ENCODE results near the gene MPP4.

GRCh38 chr2:201607568-201607967, 90.9 kb downstream of the MPP4 start:
- TF ChIP-seq EZH2 (IDR thresholded peaks at IDR 0.05; ENCODE audit: borderline replicate concordance, control insufficient read depth, low read depth, low read length) (no peak), CEBPB (IDR thresholded peaks at IDR 0.05; ENCODE audit: borderline replicate concordance in 1 of 2, low read depth in 2 of 2, low read length in 2 of 2) (no peak), ETV6 (conservative IDR thresholded peaks at IDR 0.05 in 1 of 2, IDR thresholded peaks at IDR 0.05 in 1 of 2; ENCODE audit: borderline replicate concordance in 1 of 2, low read depth in 1 of 2) (no peak), ZBTB33 (IDR thresholded peaks at IDR 0.05) (no peak), KDM1A (IDR thresholded peaks at IDR 0.05; ENCODE audit: borderline replicate concordance) (no peak), CTCF (IDR thresholded peaks at IDR 0.05 in 2 of 3, conservative IDR thresholded peaks at IDR 0.05 in 1 of 3; ENCODE audit: control insufficient read depth in 2 of 3, extremely low read depth in 1 of 3, insufficient read depth in 1 of 3, low read depth in 3 of 3, low read length in 3 of 3) (no peak), GABPA (IDR thresholded peaks at IDR 0.05; ENCODE audit: low read depth) (no peak), RFX5 (IDR thresholded peaks at IDR 0.05; ENCODE audit: low read depth, low read length) (no peak), NKRF (conservative IDR thresholded peaks at IDR 0.05) (no peak), SMC3 (IDR thresholded peaks at IDR 0.05; ENCODE audit: borderline replicate concordance, low read length) (no peak), POLR2A (IDR thresholded peaks at IDR 0.05; ENCODE audit: low read depth, low read length) (no peak), ZNF207 (IDR thresholded peaks at IDR 0.05; ENCODE audit: borderline replicate concordance) (no peak)
